Esophagus muscularis mucosa (tissue), 4 donors: Measurements from ENCODE around the gene PATE1.

Experiments used
- CTCF ChIP-seq, 3 experiments: fragments of 200-600 bp in 2 of 3; fragments of 450-650 bp in 1 of 3; sonication (generic) in 2 of 3; IDR thresholded peaks; one replicate each; pipeline ENCODE4 v1.5.1; 2017 to 2019; ENCODE audit warnings: antibody characterized with exemption in 3 of 3, mild to moderate bottlenecking in 2 of 3, moderate library complexity in 1 of 3
- EP300 ChIP-seq: sonication (generic); formaldehyde crosslinking; IDR thresholded peaks from one replicate; pipeline ENCODE4 v1.6.1; 2017; ENCODE audit warnings: antibody characterized with exemption
- POLR2A ChIP-seq: fragments of 450-650 bp; IDR thresholded peaks from one replicate; pipeline ENCODE4 v1.6.1; 2017; ENCODE audit warnings: antibody characterized with exemption, moderate library complexity, mild to moderate bottlenecking, low read depth
- POLR2AphosphoS5 ChIP-seq, 2 donors: sonication (generic); formaldehyde crosslinking; IDR thresholded peaks; one replicate each; pipeline ENCODE4 v1.6.1; 2017; ENCODE audit warnings: antibody characterized with exemption in 2 of 2

DNA sequence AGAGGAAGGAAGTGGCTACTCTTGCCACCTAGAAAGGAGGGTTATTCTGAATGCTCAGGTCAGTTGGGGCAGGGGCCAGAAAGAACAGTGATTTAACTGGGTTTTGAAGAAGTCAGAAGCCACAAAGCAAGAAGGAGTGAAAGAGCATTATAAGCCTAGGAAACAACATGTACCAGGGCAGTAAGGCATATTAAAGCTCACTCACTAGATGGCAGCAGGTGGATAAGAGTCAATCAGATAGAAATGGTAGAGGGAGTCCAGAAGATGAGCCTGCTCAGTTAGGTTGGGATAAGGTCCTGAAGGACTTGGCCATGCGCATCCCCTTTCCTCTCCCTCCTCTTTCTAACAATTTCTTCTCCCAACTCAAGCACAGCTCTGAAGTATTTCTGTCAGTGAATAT, 22.0 kb upstream of the PATE1 start:
- TF ChIP-seq CTCF (IDR thresholded peaks at IDR 0.05) = no peak
- no peak for TF ChIP-seq EP300
- TF ChIP-seq POLR2A = no peak
- no peak for TF ChIP-seq POLR2AphosphoS5 (IDR thresholded peaks at IDR 0.05)
